ENCODE measurements around the gene ATRX.

GRCh38 chrX:77820091-77820727 is 34.2 kb upstream of the ATRX start:
- TF ChIP-seq, protein P1, sequence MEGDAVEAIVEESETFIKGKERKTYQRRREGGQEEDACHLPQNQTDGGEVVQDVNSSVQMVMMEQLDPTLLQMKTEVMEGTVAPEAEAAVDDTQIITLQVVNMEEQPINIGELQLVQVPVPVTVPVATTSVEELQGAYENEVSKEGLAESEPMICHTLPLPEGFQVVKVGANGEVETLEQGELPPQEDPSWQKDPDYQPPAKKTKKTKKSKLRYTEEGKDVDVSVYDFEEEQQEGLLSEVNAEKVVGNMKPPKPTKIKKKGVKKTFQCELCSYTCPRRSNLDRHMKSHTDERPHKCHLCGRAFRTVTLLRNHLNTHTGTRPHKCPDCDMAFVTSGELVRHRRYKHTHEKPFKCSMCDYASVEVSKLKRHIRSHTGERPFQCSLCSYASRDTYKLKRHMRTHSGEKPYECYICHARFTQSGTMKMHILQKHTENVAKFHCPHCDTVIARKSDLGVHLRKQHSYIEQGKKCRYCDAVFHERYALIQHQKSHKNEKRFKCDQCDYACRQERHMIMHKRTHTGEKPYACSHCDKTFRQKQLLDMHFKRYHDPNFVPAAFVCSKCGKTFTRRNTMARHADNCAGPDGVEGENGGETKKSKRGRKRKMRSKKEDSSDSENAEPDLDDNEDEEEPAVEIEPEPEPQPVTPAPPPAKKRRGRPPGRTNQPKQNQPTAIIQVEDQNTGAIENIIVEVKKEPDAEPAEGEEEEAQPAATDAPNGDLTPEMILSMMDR (IDR thresholded peaks at IDR 0.05): no peak
- no peak for TF ChIP-seq EZH2 (IDR thresholded peaks at IDR 0.05; ENCODE audit: borderline replicate concordance, insufficient read depth, low read depth, low read length, poor library complexity, severe bottlenecking)

Measured in B cell (primary cell).